GM12873 (cell line): ENCODE data around the gene CHAC1.

Source experiments
- CTCF ChIP-seq: IDR thresholded peaks from 2 replicates; pipeline ENCODE4 v1.5.1; 2012; ENCODE audit warnings: low read depth, mild to moderate bottlenecking, moderate library complexity, low read length, control low read depth; ENCODE audit not compliant: insufficient read depth; ENCODE audit errors: missing control alignments

The CHAC1 gene

GRCh38 chr15:40957041-40957555 lies 3.8 kb downstream of the CHAC1 start:
- TF ChIP-seq CTCF, result no peak

- TF ChIP-seq CTCF, result no peak
Observed at GRCh38 chr15:40957581-40958051, 4.3 kb downstream of the CHAC1 start.

- TF ChIP-seq CTCF, result no peak
Observed at GRCh38 chr15:40958146-40958545, 4.9 kb downstream of the CHAC1 start.

GRCh38 chr15:40958723-40959122 lies 5.5 kb downstream of the CHAC1 start:
- no peak for TF ChIP-seq CTCF

GRCh38 chr15:40959331-40960141 lies 6.3 kb downstream of the CHAC1 start:
- TF ChIP-seq CTCF, result no peak

- TF ChIP-seq CTCF, result no peak
Observed at GRCh38 chr15:40960151-40960885, 7.0 kb downstream of the CHAC1 start.

GRCh38 chr15:40960925-40961324 lies 7.7 kb downstream of the CHAC1 start:
- TF ChIP-seq CTCF, result no peak
